RKO (cell line): ENCODE results near the gene ANO2.

Experiments used
- DNase-seq: peaks from one replicate; pipeline ENCODE4 v3.0.0-alpha.2; 2016; ENCODE audit warnings: low spot score

Gene ANO2

DNA sequence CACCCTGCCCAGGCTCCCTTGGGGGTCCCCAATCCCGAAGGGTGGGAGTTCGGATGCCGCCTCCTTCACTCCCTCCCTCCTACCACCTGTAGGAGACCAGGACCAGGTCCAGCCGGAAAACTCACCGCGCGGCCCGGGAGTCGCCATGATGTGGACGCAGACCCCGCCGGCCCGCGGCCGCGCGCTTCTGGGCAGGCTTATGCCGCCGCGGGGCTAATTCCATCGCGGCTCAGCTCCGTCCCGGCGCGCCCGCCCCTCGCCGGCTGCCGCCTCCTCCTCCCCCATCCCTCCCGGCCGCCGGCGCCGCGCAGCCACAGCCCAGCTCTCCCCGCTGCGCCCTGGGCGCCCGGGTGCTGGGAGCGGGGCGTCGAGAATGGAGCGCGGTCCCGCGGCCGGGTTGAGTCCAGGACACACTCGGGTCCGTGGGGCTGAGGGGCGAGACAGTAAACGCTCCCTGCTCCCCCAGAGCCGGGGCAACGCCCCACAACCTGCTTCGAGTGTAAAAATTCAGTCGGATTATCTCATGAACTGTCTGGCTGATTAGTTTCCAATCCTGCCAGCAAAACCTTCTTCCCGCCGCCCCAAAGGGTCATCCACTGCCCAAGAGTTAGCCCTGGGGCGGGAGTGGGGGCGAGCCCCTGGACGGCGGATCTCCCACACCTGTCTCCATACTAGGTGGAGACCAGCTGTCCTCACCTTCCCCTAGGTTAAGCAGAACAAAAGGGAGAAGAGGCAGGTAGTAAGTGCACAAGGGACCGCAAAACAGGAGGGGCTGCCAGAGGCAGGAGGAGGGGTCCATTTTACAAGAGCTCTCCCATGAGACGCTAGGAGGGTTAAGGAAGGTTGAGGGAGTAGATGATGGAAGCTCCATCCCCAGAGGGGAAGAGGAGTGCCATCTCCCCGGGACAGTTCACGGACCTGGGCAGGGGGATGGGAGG lies at the start of gene ANO2:
ANO2 (minus strand) TSS at position 189 of the 938 bp plus-strand sequence; CDS start at position 147, 42 bp downstream.
- DNase-seq: no peak

DNA sequence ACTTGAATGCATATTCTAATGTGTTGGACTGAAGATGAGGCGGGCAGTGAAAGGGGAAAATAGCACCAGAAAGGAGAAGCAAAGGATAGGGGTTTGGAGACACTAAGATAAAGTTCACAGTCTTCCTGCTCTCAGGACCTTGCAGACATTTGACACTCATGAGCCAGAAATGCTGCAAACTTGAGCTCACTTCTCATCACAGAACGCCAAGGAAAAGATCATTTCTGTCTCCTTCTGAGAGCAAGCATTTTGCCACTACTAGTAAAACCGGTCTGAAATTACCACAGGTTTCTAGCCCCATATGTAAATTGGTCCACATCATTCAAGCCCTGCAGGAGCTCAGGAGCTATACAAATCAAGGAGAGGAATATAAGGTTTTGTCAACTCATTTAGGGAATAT lies 44.6 kb upstream of the ANO2 start:
- no peak for DNase-seq

DNA sequence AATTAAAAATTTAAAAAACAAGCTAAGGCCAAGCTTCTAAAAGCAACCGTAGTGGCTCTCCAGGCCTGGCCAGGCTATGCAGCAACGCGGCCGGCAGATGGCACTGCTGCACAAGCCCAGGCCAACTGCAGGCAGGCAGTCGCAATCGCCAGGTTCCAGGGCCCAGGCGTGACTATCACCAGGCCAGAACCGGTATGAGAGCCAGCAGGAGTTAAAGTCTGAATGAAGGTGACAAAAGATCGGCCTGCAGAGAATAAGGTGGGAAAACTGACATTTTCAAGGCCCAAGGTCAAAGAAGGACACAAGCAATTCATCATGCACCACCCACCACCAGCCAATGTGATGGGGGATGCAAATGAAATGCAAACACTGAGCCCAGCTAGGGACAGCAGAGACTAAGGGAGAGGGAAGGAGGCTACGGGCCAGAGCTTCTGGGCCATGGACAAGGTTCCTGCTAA lies 43.6 kb upstream of the ANO2 start:
- peak; percentile 78 for DNase-seq

- no peak for DNase-seq
These were observed 43.0 kb upstream of the ANO2 start for GRCh38 chr12:5988088-5988487.

DNA sequence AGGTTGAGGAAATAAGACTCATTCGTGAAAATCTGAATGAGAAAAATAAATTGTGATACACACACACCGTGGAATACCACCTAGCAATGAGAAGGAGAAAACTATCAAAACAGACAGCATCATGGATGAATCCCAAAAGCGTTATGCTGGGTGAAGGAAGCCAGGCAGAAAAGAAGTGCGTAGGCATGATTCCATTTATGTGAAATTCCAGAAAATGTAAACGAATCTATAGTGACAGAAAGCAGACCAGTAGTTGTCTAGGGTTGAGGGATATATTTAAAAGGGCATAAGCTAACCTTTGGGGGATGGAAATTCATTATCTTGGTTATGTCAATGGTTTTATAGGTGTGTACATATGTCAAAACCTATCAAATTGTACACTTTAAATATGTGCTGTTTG lies 42.5 kb upstream of the ANO2 start:
- DNase-seq: no peak

GRCh38 chr12:5985471-5985870 lies 40.4 kb upstream of the ANO2 start:
- DNase-seq: no peak

DNA sequence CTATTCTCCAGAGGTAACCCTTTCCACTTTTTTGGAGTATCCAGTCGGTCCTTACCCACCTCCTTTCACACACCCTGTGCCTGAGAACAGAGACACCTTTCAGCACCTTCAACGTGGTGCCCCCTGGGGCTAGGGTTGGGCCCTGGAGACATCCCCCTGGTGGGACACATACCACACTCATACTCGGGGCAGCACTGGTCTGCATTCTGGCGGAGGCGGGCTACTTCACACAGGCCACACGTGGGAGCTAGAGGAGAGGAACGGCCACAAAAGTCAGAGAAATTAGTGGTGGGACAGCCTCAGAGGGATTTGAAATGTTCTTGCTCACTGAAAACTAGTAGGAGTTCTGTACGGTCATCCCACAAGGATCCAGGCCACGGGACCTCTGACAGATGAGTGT lies 39.8 kb upstream of the ANO2 start:
- no peak for DNase-seq

DNA sequence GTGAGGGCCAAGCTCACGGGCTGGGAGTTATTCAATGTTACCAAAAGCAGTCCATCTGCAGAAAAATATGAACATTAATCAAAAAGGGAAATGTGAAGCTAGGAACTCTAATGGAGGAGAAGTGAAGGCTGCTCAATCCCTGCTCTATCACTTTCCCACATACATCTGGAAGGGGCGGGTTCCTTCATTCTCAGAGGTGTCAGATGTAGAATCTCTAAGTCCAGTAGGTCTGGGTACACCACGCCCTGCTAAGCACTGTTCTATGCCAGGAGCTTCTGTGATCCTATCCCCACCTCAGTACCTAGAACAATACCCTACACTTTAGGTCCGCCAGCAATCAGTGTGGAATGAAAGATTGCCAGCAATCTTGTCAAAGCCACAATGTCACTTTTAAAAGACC lies 37.0 kb upstream of the ANO2 start:
- no peak for DNase-seq

DNA sequence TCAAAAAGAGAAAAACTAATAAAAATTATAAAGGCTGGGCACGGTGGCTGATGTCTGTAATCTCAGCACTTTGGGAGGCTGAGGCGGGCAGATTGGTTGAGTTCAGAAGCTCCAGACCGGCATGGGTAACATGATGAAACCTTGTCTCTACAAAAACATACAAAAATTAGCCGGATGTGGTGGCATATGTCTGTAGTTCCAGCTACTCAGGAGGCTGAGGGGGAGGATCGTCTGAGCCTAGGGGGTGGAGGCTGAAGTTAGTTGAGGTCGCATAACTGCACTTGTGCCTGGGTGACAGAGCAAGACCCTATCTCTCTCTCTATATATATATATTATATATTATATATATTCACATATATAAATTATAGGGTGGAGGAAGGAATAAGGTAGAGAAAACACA lies 32.5 kb upstream of the ANO2 start:
- DNase-seq: no peak

DNA sequence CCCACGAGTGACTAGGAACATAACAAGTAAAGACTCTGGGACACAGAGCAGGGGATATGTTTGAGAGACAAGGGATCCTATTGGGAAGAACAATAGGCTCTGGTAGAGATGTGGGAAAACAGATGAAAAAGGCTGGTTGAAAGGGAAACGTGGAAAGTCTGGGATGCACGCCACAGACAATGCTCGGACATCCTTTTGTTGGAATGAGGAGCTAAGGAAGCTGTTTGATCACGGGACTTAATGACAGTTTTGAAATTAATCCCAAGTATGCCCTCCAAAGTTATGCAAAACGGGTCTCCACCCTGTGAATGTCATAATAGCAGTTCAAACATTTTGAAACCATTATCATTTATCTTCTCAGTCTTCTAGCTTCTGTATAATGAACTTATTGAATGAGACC lies 31.7 kb upstream of the ANO2 start:
- DNase-seq: no peak

DNA sequence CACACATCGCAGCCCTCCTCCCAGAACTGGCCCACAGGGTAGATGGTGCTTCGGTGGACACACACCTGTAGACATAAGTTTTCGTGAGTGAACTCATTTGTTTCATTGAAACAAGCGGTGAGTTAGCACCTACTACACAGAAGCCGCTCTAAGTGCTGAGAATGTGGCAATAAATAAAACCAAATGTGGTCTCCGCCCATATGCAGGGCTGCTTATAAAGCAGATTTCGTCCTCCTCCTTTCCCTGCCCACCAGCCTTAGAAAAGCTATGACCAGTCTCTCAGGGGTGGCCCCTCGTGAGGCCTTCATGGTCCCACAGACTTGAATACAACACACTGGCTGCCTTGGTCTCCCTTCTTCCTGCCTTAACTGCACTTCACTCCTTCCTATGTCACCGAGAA lies 31.1 kb upstream of the ANO2 start:
- DNase-seq: no peak

DNA sequence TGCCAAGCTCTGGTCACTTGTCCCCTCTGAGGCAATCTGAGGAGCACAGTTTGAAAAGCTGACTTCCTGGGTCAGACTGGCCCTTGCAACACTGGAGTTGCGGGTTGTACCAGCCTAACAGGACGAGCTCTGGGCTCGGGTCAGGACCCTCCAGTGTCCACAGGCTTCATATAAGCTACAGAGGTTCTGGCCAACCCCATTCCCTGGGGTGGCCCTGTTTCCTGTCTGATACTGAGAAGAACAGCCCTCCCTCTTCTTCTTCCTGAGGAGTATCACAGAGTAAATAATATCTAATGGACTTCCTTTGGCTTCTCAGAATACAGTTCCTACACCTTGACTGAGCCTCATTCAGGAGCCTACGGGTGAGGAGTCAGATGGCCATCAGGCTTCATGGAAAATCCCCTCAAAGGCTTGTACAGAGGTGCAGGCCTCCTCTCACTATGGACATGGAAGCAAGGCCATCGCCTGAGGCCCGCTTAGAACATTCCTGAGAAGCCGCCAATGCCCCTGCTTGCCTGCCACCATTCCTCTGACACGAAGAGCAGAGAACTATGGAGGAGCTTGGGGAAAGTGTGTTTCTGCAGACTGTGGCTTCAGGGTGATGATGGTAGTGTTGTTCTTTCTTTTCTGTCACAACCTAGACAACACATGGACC lies 28.5 kb upstream of the ANO2 start:
- no peak for DNase-seq

GRCh38 chr12:5972387-5972786 lies 27.3 kb upstream of the ANO2 start:
- DNase-seq: no peak

DNA sequence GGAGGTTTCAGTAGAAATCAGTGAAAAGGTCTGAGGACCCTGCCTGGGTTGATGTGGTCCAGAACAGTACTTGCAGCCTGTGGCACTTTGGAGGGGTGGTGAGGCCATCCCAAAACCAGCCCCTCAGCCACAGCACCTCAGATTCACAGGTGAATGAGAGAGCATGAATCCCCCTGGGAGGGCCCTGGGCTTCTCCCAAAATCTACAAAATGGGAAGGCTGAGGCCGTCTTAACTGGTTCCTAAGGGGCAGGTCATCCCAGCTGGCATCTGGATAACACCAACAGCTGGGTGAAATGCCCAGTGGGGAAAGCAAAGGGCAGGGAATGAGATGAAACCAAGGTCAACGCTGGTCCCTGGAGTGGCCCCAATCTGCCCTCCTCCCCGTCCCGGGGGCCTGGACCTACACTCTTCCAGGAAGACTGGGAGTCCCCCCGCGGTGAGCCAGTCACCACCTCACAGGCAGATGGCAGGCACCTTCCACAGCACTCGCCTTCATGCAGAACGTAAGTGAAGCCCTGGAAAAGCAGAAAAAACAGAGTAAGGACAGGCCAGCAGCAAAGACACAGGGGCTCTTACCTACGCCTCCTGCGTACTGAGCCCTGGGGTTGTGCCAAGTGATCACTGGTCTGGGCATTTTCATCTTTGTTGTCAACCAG lies 26.3 kb upstream of the ANO2 start:
- no peak for DNase-seq

DNA sequence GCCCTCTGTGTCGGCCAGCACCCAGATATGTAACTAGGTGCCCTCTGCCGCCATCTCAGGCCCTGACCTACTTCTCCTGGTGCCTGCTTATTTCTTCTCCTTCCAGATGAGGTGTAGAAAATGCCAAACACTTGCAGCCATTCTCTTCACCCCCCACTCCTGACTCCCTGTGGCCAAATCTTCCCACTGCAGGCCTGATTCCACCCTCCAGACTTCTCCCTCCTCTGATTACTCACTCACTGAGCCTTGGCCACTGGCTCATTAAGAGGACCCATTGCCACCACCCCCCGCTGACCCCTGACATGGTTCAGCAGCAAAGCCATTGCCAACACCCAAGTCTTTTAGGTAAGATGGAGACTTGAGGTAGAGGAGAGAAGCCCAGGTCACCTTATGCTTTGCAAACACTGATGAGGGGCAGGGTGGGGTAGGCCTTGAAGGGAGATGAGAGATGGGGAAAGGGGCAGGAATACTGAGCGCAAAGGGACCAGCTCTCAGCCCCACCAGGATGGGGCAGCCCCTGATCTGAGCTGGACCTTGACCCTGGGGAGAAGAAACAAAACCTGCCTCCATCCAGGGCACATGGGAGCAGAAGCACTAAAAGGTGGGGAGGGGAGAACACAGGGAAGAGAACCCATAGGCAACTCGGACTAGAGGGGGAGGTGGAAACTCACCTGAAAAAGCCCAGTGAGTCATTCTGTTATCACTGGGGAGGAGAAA lies 25.1 kb upstream of the ANO2 start:
- DNase-seq: no peak

- DNase-seq: no peak
These were observed 24.3 kb upstream of the ANO2 start for GRCh38 chr12:5969156-5969973.

DNA sequence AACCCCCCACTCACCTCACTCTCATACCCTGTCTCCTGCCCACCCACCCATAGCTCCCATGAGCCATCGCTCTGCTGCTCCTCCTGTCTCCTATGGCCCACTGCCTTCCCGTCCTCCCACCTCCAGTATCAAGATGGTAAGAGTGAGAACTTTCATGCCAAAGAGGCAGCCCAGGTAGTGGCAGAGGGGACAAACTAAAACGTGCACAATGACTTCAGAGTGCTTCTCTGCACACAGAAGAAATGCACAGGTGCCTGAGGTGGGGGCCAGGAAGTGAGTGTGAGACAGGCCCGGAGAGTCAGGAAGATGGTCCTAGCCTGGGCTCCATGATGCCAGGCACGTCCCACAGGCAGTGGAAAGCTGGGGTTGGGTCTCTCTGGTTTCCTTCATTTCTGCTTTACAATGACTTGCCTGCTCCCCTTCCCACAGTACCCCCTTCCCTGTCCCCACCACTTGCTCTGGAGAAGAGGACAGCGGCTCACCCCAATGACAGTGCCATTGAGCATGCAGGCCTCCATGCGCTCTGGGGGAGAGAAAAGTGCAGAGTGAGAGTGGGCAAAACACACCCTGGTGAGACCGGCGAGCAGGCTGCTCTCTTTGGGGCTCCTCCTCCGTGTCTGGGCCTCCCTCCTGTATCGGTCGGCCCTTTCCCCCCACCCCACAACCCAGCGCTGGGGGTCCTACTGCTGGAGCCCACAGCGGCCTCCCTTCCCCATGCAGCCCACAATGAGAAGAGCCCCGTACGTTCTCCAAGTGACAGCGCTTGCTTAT lies 22.8 kb upstream of the ANO2 start:
- no peak for DNase-seq

- DNase-seq: no peak
These were observed 21.5 kb upstream of the ANO2 start for GRCh38 chr12:5966486-5967095.

GRCh38 chr12:5965950-5966383 lies 20.9 kb upstream of the ANO2 start:
- DNase-seq: peak; percentile 50
